GM19023 (cell line): ENCODE measurements around the gene AMOTL1.
A peak's percentile ranks its signal among the peaks of the same experiment; 100 is the strongest.

ENCODE experiments used
- ATAC-seq: cut with Tn5 transposase; IDR thresholded peaks from one replicate; pipeline ENCODE4 v1.9.1; 2021; ENCODE audit warnings: mild to moderate bottlenecking, moderate library complexity; ENCODE audit not compliant: unreplicated experiment

Gene AMOTL1

GRCh38 chr11:94767701-94768601 is at the start of gene AMOTL1:
AMOTL1 (plus strand) TSS chr11:94768356; CDS start chr11:94768512, 156 bp downstream.
- peak; percentile 81 for ATAC-seq

GRCh38 chr11:94719876-94720275 is 48.3 kb upstream of the AMOTL1 start:
- ATAC-seq: no peak

- ATAC-seq: no peak
These were observed 46.4 kb upstream of the AMOTL1 start for GRCh38 chr11:94721565-94722292.

GRCh38 chr11:94722735-94723134 is 45.4 kb upstream of the AMOTL1 start:
- ATAC-seq: no peak

- ATAC-seq: no peak
These were observed 43.1 kb upstream of the AMOTL1 start for GRCh38 chr11:94725097-94725496.

- no peak for ATAC-seq
These were observed 40.3 kb upstream of the AMOTL1 start for GRCh38 chr11:94727819-94728218.

DNA sequence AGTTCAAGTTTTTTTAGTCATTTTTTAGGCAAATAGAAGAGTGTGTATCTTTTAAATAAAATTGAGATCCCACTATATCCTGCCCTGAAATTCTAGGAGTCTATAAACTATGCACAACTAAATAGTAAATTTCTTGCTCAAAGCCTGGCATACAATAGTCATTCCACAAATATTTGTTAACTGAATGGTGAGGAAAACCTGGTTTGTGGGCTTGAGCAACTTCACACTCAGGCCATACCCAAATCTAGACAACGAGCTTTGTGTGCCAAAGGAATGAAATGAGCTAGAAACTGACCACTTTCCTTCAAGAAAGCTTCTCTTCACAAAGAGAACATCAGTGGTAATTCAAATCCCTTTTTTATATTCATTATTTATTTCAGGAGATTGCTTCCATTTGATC is 39.6 kb upstream of the AMOTL1 start:
- no peak for ATAC-seq

GRCh38 chr11:94728966-94729751 is 39.0 kb upstream of the AMOTL1 start:
- no peak for ATAC-seq

DNA sequence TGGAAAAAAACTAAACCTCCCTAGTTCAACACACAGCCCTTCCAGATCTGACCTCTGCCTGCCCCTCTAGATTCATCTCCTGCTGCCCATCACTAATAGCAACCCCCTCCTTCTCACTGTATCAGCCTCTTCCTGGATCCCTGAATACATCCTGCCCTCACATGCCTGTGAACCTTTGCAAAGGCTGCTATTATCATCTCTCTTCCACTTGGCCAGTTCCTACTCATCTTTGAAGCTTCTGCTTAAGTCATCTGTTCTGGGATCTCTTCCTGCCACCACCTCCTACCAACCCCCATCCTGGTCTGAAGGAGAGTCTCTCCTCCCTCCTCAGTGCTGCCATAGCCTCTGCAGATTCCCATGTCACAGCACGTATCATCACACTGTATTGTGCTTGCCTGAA is 38.0 kb upstream of the AMOTL1 start:
- ATAC-seq: no peak

- ATAC-seq: no peak
These were observed 36.1 kb upstream of the AMOTL1 start for GRCh38 chr11:94731880-94732601.

DNA sequence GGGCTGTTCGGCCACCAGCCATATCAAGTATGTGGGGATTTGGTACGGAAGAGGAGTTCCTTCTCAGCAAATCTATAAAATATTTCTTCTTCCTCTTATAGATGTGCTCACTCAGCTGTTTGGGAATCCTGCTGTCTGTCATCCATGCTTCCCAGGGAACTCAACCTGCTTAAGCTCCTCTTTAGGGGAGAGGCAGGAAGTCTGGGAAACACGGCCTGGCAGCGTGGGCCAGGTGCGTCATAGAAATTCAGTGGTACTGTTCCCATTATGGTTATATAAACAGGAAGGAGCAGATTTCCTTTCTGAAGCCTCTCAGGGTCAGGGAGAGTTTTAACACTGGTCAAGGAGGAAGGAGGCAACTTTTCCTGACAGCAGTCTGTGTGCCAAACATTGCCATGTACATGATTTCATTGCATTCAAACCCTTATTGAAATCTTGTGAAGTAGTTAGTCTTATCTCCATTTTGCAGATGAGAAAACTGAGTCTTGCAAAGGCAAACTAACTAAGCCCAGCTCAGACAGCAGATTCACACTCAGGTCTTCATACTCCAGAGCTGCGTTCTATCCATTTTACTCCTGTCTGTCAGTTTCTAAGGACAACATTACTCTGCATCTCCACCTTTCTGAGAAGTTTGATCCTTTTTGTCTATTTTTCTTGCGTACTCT is 35.4 kb upstream of the AMOTL1 start:
- ATAC-seq: no peak

DNA sequence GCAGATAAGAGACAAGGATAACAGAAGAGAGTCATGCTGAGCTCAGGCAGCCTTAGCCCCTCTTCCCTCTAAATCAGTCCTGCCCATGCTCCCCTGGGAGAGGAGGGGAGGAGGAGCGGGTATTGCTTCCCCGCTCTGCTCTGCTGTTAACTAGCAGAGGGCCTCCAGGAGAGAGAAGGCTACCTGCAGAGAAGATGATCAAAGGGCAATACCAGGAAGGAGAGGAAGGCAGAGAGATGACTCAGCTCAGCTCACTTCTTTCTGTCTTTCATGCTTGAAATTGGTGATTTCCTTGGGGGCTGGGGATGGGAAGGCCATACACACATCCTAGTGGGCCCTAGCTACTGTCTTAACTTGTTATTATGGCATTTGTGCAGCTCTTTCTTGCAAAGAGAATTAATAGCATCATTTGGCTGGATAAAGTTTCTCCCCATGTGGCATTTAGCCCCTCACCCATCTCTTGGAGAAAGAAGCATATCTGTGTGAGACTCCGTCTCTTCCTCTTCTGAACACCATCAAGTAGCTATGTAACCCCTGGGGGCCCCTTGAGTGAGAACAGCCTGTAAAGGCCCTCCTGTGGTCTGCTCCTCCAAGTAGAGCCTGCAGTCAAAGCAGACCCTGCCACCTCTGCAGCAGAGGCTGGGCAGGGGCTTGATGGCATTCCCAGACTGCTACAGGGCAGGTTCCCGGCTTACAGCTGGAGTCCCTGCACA is 33.4 kb upstream of the AMOTL1 start:
- no peak for ATAC-seq

- no peak for ATAC-seq
These were observed 32.2 kb upstream of the AMOTL1 start for GRCh38 chr11:94735907-94736306.

DNA sequence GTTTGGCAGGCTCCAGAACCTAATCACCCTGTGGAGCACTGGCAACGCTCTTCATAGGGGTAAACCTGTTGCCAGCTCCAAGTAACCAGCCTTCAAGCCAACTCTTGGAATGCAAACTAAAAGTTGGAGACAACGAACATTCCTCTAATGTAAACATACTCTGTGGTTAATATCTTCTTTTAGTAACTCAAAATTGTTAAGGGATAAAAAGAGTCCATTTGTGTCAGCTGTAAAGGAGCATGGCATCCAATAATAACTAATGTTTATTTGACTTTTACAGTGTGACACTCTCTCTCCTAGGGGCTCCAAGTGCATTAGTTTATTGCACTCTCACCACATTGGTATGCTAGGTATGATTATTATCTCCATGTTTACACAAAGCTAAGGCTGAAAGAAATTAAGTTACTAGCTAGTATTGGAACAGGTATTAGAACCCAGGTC is 31.0 kb upstream of the AMOTL1 start:
- ATAC-seq: no peak

DNA sequence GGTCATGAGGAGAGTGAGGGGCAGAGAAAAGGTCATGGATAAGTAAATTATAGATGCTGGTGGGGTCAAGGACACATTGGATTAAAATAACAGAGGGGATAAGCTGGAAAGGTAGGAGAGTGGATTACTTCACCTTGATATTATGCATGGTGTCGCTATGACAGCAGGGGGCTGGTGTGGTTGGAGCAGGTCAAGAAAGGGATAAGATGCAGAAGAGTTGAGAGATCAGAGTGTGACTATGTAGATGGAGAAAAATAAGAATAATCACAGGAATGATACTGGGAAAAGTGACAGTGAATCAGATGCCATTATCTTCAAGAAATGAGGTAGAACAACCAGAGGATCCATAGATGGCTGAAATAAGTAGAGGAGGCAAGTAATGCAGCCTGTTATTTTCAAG is 29.4 kb upstream of the AMOTL1 start:
- ATAC-seq: no peak

GRCh38 chr11:94739331-94739730 is 28.8 kb upstream of the AMOTL1 start:
- ATAC-seq: no peak

- no peak for ATAC-seq
These were observed 27.8 kb upstream of the AMOTL1 start for GRCh38 chr11:94740083-94741021.

DNA sequence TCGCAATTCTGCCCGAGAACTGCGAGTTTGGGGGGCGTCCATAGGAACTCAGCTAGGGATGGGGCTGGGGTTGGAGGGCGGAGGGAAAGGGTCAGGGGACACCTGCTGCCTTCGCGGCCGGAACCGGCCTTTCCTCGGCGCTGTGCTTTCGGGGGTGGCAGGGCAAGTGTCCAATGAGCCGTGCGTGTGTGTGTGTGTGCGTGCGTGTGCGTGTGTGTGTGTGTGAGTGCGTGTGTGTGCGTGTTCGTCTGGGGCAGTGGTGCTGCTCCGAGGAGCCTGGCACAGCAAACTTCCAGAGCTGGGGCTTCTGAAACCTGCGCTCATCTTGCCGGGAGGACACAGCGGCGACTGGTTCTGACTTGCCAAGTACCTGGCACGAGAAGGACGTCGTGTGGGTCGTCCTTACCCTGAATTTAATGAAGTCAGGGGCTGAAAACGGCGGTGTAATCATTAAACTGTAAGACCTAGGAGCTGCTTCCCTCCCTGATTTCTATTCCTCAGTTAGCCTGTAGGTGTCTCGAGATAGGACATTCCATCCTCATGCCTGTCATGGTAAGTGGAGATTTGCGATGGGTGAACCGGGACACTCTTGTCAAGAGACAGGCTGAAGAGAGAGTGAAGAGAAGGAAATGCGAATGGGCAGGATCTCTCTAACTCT is 27.0 kb upstream of the AMOTL1 start:
- no peak for ATAC-seq
